Nephron (organoid): ENCODE measurements around the gene EGFLAM.

Experiments used
- H3K27ac Mint-ChIP-seq, 3 experiments: 2 replicates each; pipeline ENCODE4 v1.8.0; 2020; ENCODE audit warnings: mixed read lengths in 3 of 3, mild to moderate bottlenecking in 2 of 3, moderate library complexity in 1 of 3
- H3K27me3 Mint-ChIP-seq: 2 replicates; pipeline ENCODE4 v1.8.0; 2021; ENCODE audit warnings: low read depth, mild to moderate bottlenecking, moderate library complexity, mixed read lengths
- H3K36me3 Mint-ChIP-seq: 2 replicates; pipeline ENCODE4 v1.8.0; 2020; ENCODE audit warnings: low read depth, mixed read lengths
- H3K4me1 Mint-ChIP-seq: 2 replicates; pipeline ENCODE4 v1.8.0; 2020; ENCODE audit warnings: mixed read lengths
- H3K4me3 Mint-ChIP-seq, 3 experiments: 2 replicates each; pipeline ENCODE4 v1.8.0; 2020; ENCODE audit warnings: mild to moderate bottlenecking in 3 of 3, mixed read lengths in 3 of 3, moderate library complexity in 2 of 3
- H3K9me3 Mint-ChIP-seq: 2 replicates; pipeline ENCODE4 v1.8.0; 2020; ENCODE audit warnings: mixed read lengths
- CTCF ChIP-seq, 3 experiments: fragments of 200-600 bp; sonication (generic); IDR thresholded peaks; one replicate each; pipeline ENCODE4 v1.5.0; 2021; ENCODE audit warnings: antibody characterized with exemption in 3 of 3; ENCODE audit not compliant: unreplicated experiment in 3 of 3

The EGFLAM gene

GRCh38 chr5:38378579-38378978, 120.2 kb downstream of the EGFLAM start:
- peaks cover 8% of the 10 kb centered on the region for H3K27me3 Mint-ChIP-seq
- H3K36me3 Mint-ChIP-seq, result no peaks in the 10 kb centered on the region
- H3K4me3 Mint-ChIP-seq, result no peak overlapping the region
- peak overlapping the region; percentile 76 to 89 (median 83) for H3K27ac Mint-ChIP-seq
- H3K9me3 Mint-ChIP-seq, result no peaks in the 10 kb centered on the region
- peaks cover 39% of the 10 kb centered on the region for H3K4me1 Mint-ChIP-seq
- no peak for TF ChIP-seq CTCF (IDR thresholded peaks at IDR 0.05; ENCODE audit: unreplicated experiment in 3 of 3)

GRCh38 chr5:38379350-38379937, 121.1 kb downstream of the EGFLAM start:
- H3K4me1 Mint-ChIP-seq, result peaks cover 39% of the 10 kb centered on the region
- peak overlapping the region; percentile 76 to 89 (median 83) for H3K27ac Mint-ChIP-seq
- H3K9me3 Mint-ChIP-seq, result no peaks in the 10 kb centered on the region
- no peaks in the 10 kb centered on the region for H3K36me3 Mint-ChIP-seq
- peaks cover 11% of the 10 kb centered on the region for H3K27me3 Mint-ChIP-seq
- no peak for TF ChIP-seq CTCF (IDR thresholded peaks at IDR 0.05; ENCODE audit: unreplicated experiment in 3 of 3)
- peak overlapping the region; percentile 5 to 14 (median 7) for H3K4me3 Mint-ChIP-seq

- Mint-ChIP-seq H3K27ac (peak overlapping the region in 2 of 3 experiments; percentile 16 to 83), H3K4me3 (no peak overlapping the region)
- TF ChIP-seq CTCF (IDR thresholded peaks at IDR 0.05; ENCODE audit: unreplicated experiment in 3 of 3), result no peak
Observed at GRCh38 chr5:38380537-38380936, 122.2 kb downstream of the EGFLAM start.

GRCh38 chr5:38381361-38381760, 123.0 kb downstream of the EGFLAM start:
- TF ChIP-seq CTCF (IDR thresholded peaks at IDR 0.05; ENCODE audit: unreplicated experiment in 3 of 3), result no peak
- Mint-ChIP-seq H3K9me3 (no peaks in the 10 kb centered on the region), H3K27me3 (peaks cover 11% of the 10 kb centered on the region), H3K27ac (peak overlapping the region in 2 of 3 experiments; percentile 19 to 83), H3K4me1 (peaks cover 39% of the 10 kb centered on the region), H3K36me3 (no peaks in the 10 kb centered on the region), H3K4me3 (no peak overlapping the region)

More at GRCh38 chr5:38380537-38380936, 122.2 kb downstream of the EGFLAM start:
- Mint-ChIP-seq H3K4me1 (peaks cover 39% of the 10 kb centered on the region), H3K9me3 (no peaks in the 10 kb centered on the region), H3K27me3 (peaks cover 11% of the 10 kb centered on the region), H3K36me3 (no peaks in the 10 kb centered on the region)

GRCh38 chr5:38382898-38383297, 124.5 kb downstream of the EGFLAM start:
- H3K27ac Mint-ChIP-seq, result peak overlapping the region in 1 of 3 experiments; percentile 6
- no peak overlapping the region for H3K4me3 Mint-ChIP-seq
- peaks cover 7% of the 10 kb centered on the region for H3K27me3 Mint-ChIP-seq
- TF ChIP-seq CTCF (IDR thresholded peaks at IDR 0.05; ENCODE audit: unreplicated experiment in 3 of 3), result peak; percentile 81 to 85 (median 84)
- H3K36me3 Mint-ChIP-seq, result no peaks in the 10 kb centered on the region
- peaks cover 34% of the 10 kb centered on the region for H3K4me1 Mint-ChIP-seq
- no peaks in the 10 kb centered on the region for H3K9me3 Mint-ChIP-seq

- no peak overlapping the region for H3K4me3 Mint-ChIP-seq
- no peaks in the 10 kb centered on the region for H3K9me3 Mint-ChIP-seq
- no peak for TF ChIP-seq CTCF (IDR thresholded peaks at IDR 0.05; ENCODE audit: unreplicated experiment in 3 of 3)
- no peaks in the 10 kb centered on the region for H3K36me3 Mint-ChIP-seq
- no peak overlapping the region for H3K27ac Mint-ChIP-seq
- peaks cover 4% of the 10 kb centered on the region for H3K27me3 Mint-ChIP-seq
- H3K4me1 Mint-ChIP-seq, result peaks cover 30% of the 10 kb centered on the region
Observed at GRCh38 chr5:38383701-38384100, 125.3 kb downstream of the EGFLAM start.
